RWPE1 (cell line): ENCODE results near the gene RUNDC3A.
"Not testable (repeated sequence)": the region's sequence is repeated elsewhere in the genome, so short reads cannot be mapped to it uniquely, and the experiment has no call there.

ENCODE experiments used
- CTCF ChIA-PET: fragments of 350-600 bp; sonication (Branson Sonifier 250); formaldehyde crosslinking; extraction: SDS; loops from one replicate; lab custom pipeline; 2021; lab: Yijun Ruan, JAX
- POLR2A ChIA-PET: fragments of 400-600 bp; formaldehyde crosslinking; extraction: SDS; loops from one replicate; lab custom pipeline; 2020; ENCODE audit warnings: antibody characterized with exemption; ENCODE audit not compliant: low non-redundant PET; lab: Yijun Ruan, JAX
- DNase-seq: peaks from one replicate; pipeline ENCODE4 v3.0.0; 2012; ENCODE audit warnings: low spot score
- H3K27ac ChIP-seq: fragments of 450-650 bp; 2 replicates; pipeline ENCODE4 v1.5.1; 2017
- CTCF ChIP-seq: fragments of 450-650 bp; conservative IDR thresholded peaks from 2 replicates; pipeline ENCODE4 v1.5.1; 2017; ENCODE audit warnings: low read depth, mild to moderate bottlenecking

The RUNDC3A gene

DNA sequence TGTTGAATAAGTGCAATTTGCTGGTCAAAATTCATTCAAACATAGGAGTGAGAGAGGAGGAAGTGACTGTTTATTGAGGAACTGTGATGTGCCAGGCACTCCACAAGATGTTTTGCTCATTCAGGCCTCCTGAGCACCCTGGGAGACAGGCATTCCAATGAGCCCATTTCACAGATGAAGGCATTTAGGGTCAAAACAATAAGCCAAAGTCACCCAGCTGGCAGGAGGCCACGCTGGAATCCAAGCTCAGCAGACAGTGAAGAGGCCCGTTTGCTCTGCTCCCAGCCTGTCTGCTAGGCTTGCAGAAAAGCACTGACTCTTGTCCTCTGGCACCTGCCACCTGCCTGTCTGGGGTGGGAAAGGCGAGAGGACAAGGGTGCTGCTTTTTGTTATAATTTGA lies 26.3 kb downstream of the RUNDC3A start:
- POLR2A ChIA-PET: no interaction called here
- no peak overlapping the region for H3K27ac ChIP-seq
- TF ChIP-seq CTCF: no peak
- CTCF ChIA-PET: interaction anchor here (0.5 to 1.4 kb wide), 2 partner anchors 11 to 129 kb away, joined by 3 to 4 read pairs; partner anchors contain the start of gene GRN
- no peak for DNase-seq

DNA sequence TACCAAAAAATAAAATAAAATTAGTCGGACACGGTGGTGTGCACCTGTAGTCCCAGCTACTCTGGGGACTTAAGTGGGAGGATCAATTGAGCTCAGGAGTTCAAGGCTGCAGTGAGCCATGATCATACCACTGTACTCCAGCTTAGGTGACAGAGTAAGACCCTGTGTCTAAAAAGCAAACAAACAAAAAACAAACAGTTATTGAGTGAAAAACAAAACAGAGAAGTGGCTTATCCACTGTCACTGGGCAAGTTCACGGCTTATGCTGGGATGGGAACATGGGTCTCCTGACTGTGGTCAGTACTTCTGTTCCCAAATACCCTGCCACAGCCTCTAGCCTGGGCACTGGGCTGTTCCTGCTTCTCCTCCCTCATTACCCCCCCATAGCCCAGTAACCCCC lies 27.2 kb downstream of the RUNDC3A start:
- no peak for DNase-seq
- TF ChIP-seq CTCF: no peak
- POLR2A ChIA-PET: no interaction called here
- H3K27ac ChIP-seq: no peak overlapping the region
- CTCF ChIA-PET: interaction anchor here (0.9 kb wide), 1 partner anchor 15 kb away, joined by 3 read pairs; no protein-coding TSS in a partner anchor

DNA sequence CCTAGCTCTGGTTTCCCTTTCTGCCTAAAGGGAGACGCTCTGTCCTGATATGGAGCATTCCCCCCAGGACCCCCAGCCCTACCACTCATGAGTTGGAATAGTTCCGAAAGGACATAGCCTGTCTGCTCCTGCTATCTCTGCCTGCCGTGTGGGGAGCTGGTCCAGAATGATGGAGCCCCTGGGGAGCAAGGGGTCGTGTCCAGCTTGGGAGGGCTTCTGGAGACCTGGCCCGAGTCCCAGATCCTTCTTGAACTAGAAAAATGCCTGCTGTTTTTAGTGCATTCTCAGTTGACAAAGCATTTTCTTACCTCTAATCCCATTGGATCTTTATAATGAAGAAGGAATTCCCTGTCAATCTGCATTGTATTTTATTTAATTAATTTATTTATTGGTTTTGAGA lies 27.6 kb downstream of the RUNDC3A start:
- ChIA-PET CTCF (interaction anchor here (0.9 kb wide), 1 partner anchor 14 kb away, joined by 3 read pairs; no protein-coding TSS in a partner anchor), POLR2A (no interaction called here)
- H3K27ac ChIP-seq: no peak overlapping the region
- no peak for TF ChIP-seq CTCF
- no peak for DNase-seq

DNA sequence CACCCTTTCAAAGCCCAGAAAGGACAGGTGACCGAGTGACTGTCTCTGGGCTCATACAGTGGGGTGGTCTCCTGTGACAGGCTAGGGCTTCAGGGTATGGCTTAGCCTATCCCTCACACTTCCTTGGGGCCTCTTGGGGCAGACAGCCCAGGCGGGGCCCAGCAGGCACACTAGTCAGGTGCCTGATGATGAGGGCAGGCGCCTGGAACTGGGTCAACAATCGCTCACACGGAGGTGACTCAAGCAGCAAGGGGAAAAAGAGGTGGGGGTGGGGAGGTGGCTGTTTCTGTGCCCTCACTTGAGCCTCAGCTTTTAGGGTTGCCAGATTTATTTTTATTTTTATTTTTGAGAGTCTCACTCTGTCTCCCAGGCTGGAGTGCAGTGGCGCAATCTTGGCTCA lies 30.3 kb downstream of the RUNDC3A start:
- DNase-seq: no peak
- no peak for TF ChIP-seq CTCF
- ChIA-PET POLR2A (no interaction called here), CTCF (interaction anchor here (0.6 to 1.0 kb wide), 2 partner anchors 11 to 83 kb away, joined by 3 to 5 read pairs; no protein-coding TSS in a partner anchor)
- H3K27ac ChIP-seq: peak overlapping the region; percentile 17

DNA sequence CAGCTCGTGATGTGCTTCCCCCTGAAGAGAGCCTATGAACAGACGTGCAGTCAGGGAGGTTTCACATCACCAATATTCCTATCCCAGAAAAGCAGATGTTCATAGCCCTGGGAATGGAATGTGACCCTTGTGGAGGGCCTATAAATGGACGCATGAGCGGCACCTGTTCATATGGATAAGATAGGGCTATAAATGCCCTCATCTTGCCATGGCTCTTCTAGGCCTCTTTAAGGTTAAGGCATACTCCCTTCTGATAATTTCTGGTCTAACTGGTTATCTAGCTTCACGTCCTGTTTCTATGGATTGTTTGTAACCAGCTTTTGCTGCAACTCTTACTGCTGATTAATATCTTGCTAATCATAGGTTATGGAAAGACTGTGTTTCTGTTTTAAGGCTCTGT lies 32.2 kb downstream of the RUNDC3A start:
- DNase-seq, POLR2A ChIA-PET, CTCF ChIA-PET: not testable (repeated sequence)

GRCh38 chr17:44343510-44344209 lies 35.3 kb downstream of the RUNDC3A start:
- ChIA-PET CTCF (no interaction called here), POLR2A (interaction anchor here (0.5 to 0.6 kb wide), 2 partner anchors 83 to 100 kb away, joined by 3 to 4 read pairs; no protein-coding TSS in a partner anchor)
- H3K27ac ChIP-seq: peak overlapping the region; percentile 92
- no peak for TF ChIP-seq CTCF
- DNase-seq: no peak

More for the DNA sequence above, 32.2 kb downstream of the RUNDC3A start:
- not testable (repeated sequence) for H3K27ac ChIP-seq

DNA sequence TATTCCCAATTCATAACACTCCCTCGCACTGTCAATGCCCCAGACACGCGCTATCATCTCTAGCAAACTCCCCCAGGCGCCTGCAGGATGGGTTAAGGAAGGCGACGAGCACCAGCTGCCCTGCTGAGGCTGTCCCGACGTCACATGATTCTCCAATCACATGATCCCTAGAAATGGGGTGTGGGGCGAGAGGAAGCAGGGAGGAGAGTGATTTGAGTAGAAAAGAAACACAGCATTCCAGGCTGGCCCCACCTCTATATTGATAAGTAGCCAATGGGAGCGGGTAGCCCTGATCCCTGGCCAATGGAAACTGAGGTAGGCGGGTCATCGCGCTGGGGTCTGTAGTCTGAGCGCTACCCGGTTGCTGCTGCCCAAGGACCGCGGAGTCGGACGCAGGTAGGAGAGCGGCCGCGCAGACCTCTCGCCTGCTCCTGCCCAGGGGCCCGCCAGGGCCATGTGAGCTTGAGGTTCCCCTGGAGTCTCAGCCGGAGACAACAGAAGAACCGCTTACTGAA lies 36.6 kb downstream of the RUNDC3A start, which contains the start of gene GRN:
Gene GRN, plus strand, starts transcription at position 364 of the 515 bp plus-strand sequence. CDS start 3,863 bp downstream, outside the sequence.
- CTCF ChIA-PET: interaction anchor here (0.5 to 1.3 kb wide), 11 partner anchors 11 to 300 kb away, joined by 3 to 5 read pairs (median 3); no protein-coding TSS in a partner anchor
- DNase-seq: peak; percentile 99
- H3K27ac ChIP-seq: peak within 1 kb of the TSS; percentile 92
- no peak for TF ChIP-seq CTCF
- POLR2A ChIA-PET: no interaction called here
